Activated CD4-positive, CD25-positive, alpha-beta regulatory T cell treated with anti-CD3 and anti-CD28 coated beads, Interleukin-2, amount 50 U/mL, for 16 hours (primary cell): ENCODE data around the gene RETREG1.
A peak's percentile ranks its signal among the peaks of the same experiment; 100 is the strongest.
"Not testable (repeated sequence)": the region's sequence is repeated elsewhere in the genome, so short reads cannot be mapped to it uniquely, and the experiment has no call there.

ENCODE experiments used
- DNase-seq: peaks from one replicate; pipeline ENCODE4 v3.0.0-alpha.2; 2020; ENCODE audit warnings: low read depth, low spot score

RETREG1 gene

GRCh38 chr5:16487456-16487855 is 129.3 kb downstream of the RETREG1 start:
- DNase-seq: no peak

- DNase-seq: no peak
Observed at GRCh38 chr5:16486711-16487111, 130.1 kb downstream of the RETREG1 start.

GRCh38 chr5:16485656-16486055 is 131.1 kb downstream of the RETREG1 start:
- no peak for DNase-seq

GRCh38 chr5:16484081-16484480 is 132.7 kb downstream of the RETREG1 start:
- DNase-seq: no peak

- no peak for DNase-seq
Observed at GRCh38 chr5:16483361-16483760, 133.4 kb downstream of the RETREG1 start.

GRCh38 chr5:16482891-16483290 is 133.9 kb downstream of the RETREG1 start:
- DNase-seq: no peak

- no peak for DNase-seq
Observed at GRCh38 chr5:16480821-16481538, 135.8 kb downstream of the RETREG1 start.

- no peak for DNase-seq
Observed at GRCh38 chr5:16480144-16480543, 136.7 kb downstream of the RETREG1 start.

GRCh38 chr5:16477541-16477940 is 139.3 kb downstream of the RETREG1 start:
- DNase-seq: no peak

- DNase-seq: not testable (repeated sequence)
Observed at GRCh38 chr5:16476417-16476816, 140.4 kb downstream of the RETREG1 start.

- no peak for DNase-seq
Observed at GRCh38 chr5:16471387-16471786, 145.4 kb downstream of the RETREG1 start.

GRCh38 chr5:16467363-16468219 is 149.2 kb downstream of the RETREG1 start:
- DNase-seq: no peak

- DNase-seq: peak; percentile 82
Observed at GRCh38 chr5:16465544-16466432, 151.0 kb downstream of the RETREG1 start, which contains the start of gene ZNF622. Gene ZNF622, minus strand, starts transcription at chr5:16465800. Its CDS starts 135 bp downstream, at chr5:16465665.

- no peak for DNase-seq
Observed at GRCh38 chr5:16464664-16465543, 151.9 kb downstream of the RETREG1 start.

- DNase-seq: no peak
Observed at GRCh38 chr5:16464231-16464630, 152.6 kb downstream of the RETREG1 start.

- DNase-seq: no peak
Observed at GRCh38 chr5:16461782-16462181, 155.0 kb downstream of the RETREG1 start.

GRCh38 chr5:16461026-16461425 is 155.8 kb downstream of the RETREG1 start:
- no peak for DNase-seq

GRCh38 chr5:16459451-16459850 is 157.3 kb downstream of the RETREG1 start:
- DNase-seq: no peak

GRCh38 chr5:16457853-16458252 is 158.9 kb downstream of the RETREG1 start:
- DNase-seq: no peak

- no peak for DNase-seq
Observed at GRCh38 chr5:16457451-16457850, 159.3 kb downstream of the RETREG1 start.
